Measurements from ENCODE around the gene CDHR5.

- TF ChIP-seq CTCF (IDR thresholded peaks at IDR 0.05 in 4 of 5, conservative IDR thresholded peaks at IDR 0.05 in 1 of 5) (no peak), POLR2A (IDR thresholded peaks at IDR 0.05) (no peak)
These were observed 53.0 kb downstream of the CDHR5 start for GRCh38 chr11:571802-572185.

All from gastrocnemius medialis (tissue), 4 donors.